T-cell (primary cell): Measurements from ENCODE around the gene GALNT10. TPM values are rescaled to one million over a fixed set of nuclear protein-coding genes. Genes with fewer than 3 reads are reported as not detected.

ENCODE experiments used
- ATAC-seq, 4 experiments: fragments of 200-7000 bp in 3 of 4; fragments of 150-1000 bp in 1 of 4; cut with Tn5 transposase; replicated peaks in 1 of 4; 1 replicate in 3 of 4; 2 replicates in 1 of 4; pipeline ENCODE4 v1.10.0; 2021; ENCODE audit warnings: moderate library complexity in 3 of 4, mild to moderate bottlenecking in 2 of 4, moderate number of reproducible peaks in 1 of 4
- CTCF ChIA-PET, 2 donors: fragments of 300-600 bp; sonication (Branson Sonifier 250); formaldehyde crosslinking; loops; one replicate each; lab custom pipeline; 2022; ENCODE audit warnings: antibody characterized with exemption in 2 of 2; lab: Charles Lee
- POLR2A ChIA-PET, 2 donors: fragments of 300-600 bp; sonication (Branson Sonifier 250); formaldehyde crosslinking; loops; one replicate each; lab custom pipeline; 2022; ENCODE audit warnings: antibody characterized with exemption in 2 of 2; lab: Charles Lee
- DNase-seq, 35 experiments: peaks; one replicate each; pipeline versions ENCODE4 v3.0.0 to v3.0.0-alpha.2; 2013 to 2023
- H3K27ac ChIP-seq: one replicate; pipeline ENCODE4 v1.5.1; 2013; ENCODE audit warnings: low read length
- H3K27me3 ChIP-seq, 2 experiments: replicated peaks in 1 of 2; 1 replicate in 1 of 2; 2 replicates in 1 of 2; pipeline versions ENCODE4 v1.6.1 to v1.7.0; 2013; ENCODE audit warnings: low read length in 1 of 2, mixed read lengths in 1 of 2; ENCODE audit not compliant: control insufficient read depth in 2 of 2, insufficient read depth in 2 of 2; ENCODE audit errors: extremely low read depth in 1 of 2
- H3K36me3 ChIP-seq, 2 donors: 1 replicate in 1 of 2; 2 replicates in 1 of 2; pipeline versions ENCODE4 v1.6.1 to v1.7.0; 2013; ENCODE audit warnings: low read length in 1 of 2; ENCODE audit not compliant: control insufficient read depth in 2 of 2, insufficient read depth in 1 of 2; ENCODE audit errors: extremely low read depth in 1 of 2
- H3K4me1 ChIP-seq, 2 experiments: 1 replicate in 1 of 2; 2 replicates in 1 of 2; pipeline versions ENCODE4 v1.6.1 to v1.7.0; 2013; ENCODE audit warnings: low read length in 2 of 2, mixed read lengths in 1 of 2; ENCODE audit not compliant: insufficient read depth in 2 of 2, control insufficient read depth in 1 of 2; ENCODE audit errors: extremely low read depth in 1 of 2
- H3K4me3 ChIP-seq, 2 donors: 1 replicate in 1 of 2; 2 replicates in 1 of 2; pipeline versions ENCODE4 v1.5.1 to v1.7.0; 2013; ENCODE audit warnings: mild to moderate bottlenecking in 2 of 2, low read length in 1 of 2, moderate library complexity in 1 of 2; ENCODE audit not compliant: control insufficient read depth in 1 of 2; ENCODE audit errors: extremely low read depth in 1 of 2
- H3K9me3 ChIP-seq: 2 replicates; pipeline ENCODE4 v1.7.0; 2013
- H3K27ac Mint-ChIP-seq, 2 donors: one replicate each; pipeline ENCODE4 v1.8.0; 2020 to 2021; ENCODE audit warnings: mild to moderate bottlenecking in 2 of 2, mixed read lengths in 2 of 2
- H3K27me3 Mint-ChIP-seq, 2 donors: one replicate each; pipeline ENCODE4 v1.8.0; 2021 to 2022; ENCODE audit warnings: mixed read lengths in 2 of 2
- H3K36me3 Mint-ChIP-seq: one replicate; pipeline ENCODE4 v1.8.0; 2021; ENCODE audit warnings: mixed read lengths
- H3K4me1 Mint-ChIP-seq, 3 donors: one replicate each; pipeline ENCODE4 v1.8.0; 2020 to 2022; ENCODE audit warnings: mixed read lengths in 3 of 3, mild to moderate bottlenecking in 1 of 3
- H3K4me3 Mint-ChIP-seq, 3 donors: one replicate each; pipeline ENCODE4 v1.8.0; 2020 to 2022; ENCODE audit warnings: mild to moderate bottlenecking in 3 of 3, mixed read lengths in 3 of 3, moderate library complexity in 3 of 3
- H3K9me3 Mint-ChIP-seq, 3 donors: one replicate each; pipeline ENCODE4 v1.8.0; 2020 to 2022; ENCODE audit warnings: mixed read lengths in 3 of 3
- WGBS: methylation state at CpG from one replicate; pipeline ENCODE4 v1.1.5; 2013; ENCODE audit warnings: missing lambda C conversion rate; ENCODE audit not compliant: insufficient coverage; 5-methylcytosine and 5-hydroxymethylcytosine counted together
- total RNA-seq, 35 experiments: library from RNA in 6 of 35; stranded (reverse) in 6 of 35; fragments of 120-200 nt in 1 of 35; gene quantifications; one replicate each; pipeline versions ENCODE4 v1.2.1 to v1.2.4 and lab custom pipeline; 2013 to 2026

The GALNT10 gene
- total RNA-seq, 5 donors from 2014 or later (not counting 1 experiment from before 2014, with no cell fraction given) = 26.9 to 62.7 (median 40.8) TPM

DNA sequence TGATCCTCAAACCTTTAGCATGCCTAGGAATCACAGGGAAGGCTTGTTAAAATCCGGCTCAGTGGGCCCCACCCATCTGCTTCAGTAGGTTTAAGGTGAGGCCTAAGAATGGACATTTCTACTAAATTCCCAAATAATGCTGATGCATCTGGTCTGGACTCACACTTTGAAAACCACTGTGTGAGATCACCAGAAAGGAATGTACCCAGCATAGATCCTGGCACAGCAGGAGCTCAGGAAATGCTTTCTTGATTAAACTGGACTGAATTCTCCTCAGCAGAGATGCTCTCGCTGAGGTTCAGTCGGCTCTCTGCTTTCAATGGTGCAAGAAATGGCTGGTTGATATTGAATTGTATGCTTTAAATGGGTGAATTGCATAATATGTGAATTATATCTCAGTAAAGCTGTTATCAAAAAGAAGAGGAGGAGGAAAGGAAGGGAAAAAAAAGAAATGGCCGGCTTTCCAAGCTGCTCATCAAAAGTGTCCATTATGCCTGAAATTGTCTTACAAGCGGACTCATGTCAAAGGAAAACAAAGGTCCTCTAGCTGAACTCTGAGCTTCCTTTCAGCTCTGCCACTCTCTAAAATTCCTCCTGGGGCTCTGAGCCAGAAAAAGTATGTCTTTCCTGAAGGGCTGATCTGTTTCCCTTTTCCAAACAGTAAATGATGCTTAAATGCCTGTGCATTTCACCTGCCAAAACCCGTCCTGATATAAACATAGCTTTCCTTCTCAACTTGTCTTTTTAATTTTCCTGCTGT, 177.7 kb downstream of the GALNT10 start:
- Mint-ChIP-seq H3K4me1 (no peaks in the 10 kb centered on the region), H3K36me3 (peaks cover 39% of the 10 kb centered on the region), H3K27me3 (no peaks in the 10 kb centered on the region), H3K9me3 (no peaks in the 10 kb centered on the region), H3K4me3 (no peak overlapping the region), H3K27ac (no peak overlapping the region)
- Histone ChIP-seq H3K27me3 (no peaks in the 10 kb centered on the region), H3K9me3 (no peaks in the 10 kb centered on the region), H3K4me1 (no peaks in the 10 kb centered on the region), H3K4me3 (no peak overlapping the region), H3K27ac (no peak overlapping the region), H3K36me3 (peaks cover 0 to 11% of the 10 kb centered on the region in 2 donors)
- ChIA-PET POLR2A (no interaction called here), CTCF (no interaction called here)
- DNase-seq (no peak), ATAC-seq (no peak)
- 96% methylated on average over 4 of the region's 6 CpGs for WGBS

- ChIA-PET CTCF (no interaction called here), POLR2A (no interaction called here)
- H3K36me3 Mint-ChIP-seq = peaks cover 31% of the 10 kb centered on the region
- no peak overlapping the region for H3K4me3 Mint-ChIP-seq
- ATAC-seq (no peak), DNase-seq (no peak)
- Histone ChIP-seq H3K4me1 (no peaks in the 10 kb centered on the region), H3K4me3 (no peak overlapping the region), H3K9me3 (no peaks in the 10 kb centered on the region), H3K27me3 (no peaks in the 10 kb centered on the region), H3K36me3 (peaks cover 0 to 11% of the 10 kb centered on the region in 2 donors), H3K27ac (no peak overlapping the region)
- WGBS = 100% methylated on average over 3 of the region's 4 CpGs
- H3K27me3 Mint-ChIP-seq = no peaks in the 10 kb centered on the region
- H3K4me1 Mint-ChIP-seq = no peaks in the 10 kb centered on the region
- H3K27ac Mint-ChIP-seq = no peak overlapping the region
- no peaks in the 10 kb centered on the region for H3K9me3 Mint-ChIP-seq
Measured at GRCh38 chr5:154369682-154370081, 179.1 kb downstream of the GALNT10 start.

DNA sequence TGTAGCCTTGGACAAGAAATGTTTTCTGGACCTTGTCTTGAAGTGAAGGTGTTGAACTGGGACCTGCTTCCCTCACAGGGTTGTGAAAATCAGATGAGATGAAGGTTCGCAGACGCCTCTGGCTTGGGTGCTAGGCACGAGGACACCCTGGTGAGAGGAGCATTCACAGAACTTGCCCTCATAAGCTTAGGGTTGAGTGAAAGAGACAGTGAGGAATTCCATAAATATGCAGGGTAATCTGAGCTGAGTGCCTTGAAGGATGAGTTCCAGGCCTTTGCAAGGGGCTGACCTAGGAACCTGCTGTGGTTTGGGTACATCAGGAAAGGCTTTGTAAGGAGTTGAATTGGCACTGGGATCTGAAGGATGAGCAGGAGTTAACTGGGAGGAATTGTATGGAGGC, 179.6 kb downstream of the GALNT10 start:
- ChIA-PET CTCF (no interaction called here), POLR2A (no interaction called here)
- no peak overlapping the region for H3K4me3 ChIP-seq
- Mint-ChIP-seq H3K27me3 (no peaks in the 10 kb centered on the region), H3K4me1 (no peaks in the 10 kb centered on the region), H3K36me3 (peaks cover 32% of the 10 kb centered on the region), H3K27ac (no peak overlapping the region), H3K4me3 (no peak overlapping the region), H3K9me3 (no peaks in the 10 kb centered on the region)
- no peaks in the 10 kb centered on the region for H3K27me3 ChIP-seq
- H3K9me3 ChIP-seq = no peaks in the 10 kb centered on the region
- peaks cover 0 to 11% of the 10 kb centered on the region in 2 donors for H3K36me3 ChIP-seq
- H3K27ac ChIP-seq = no peak overlapping the region
- DNase-seq (no peak), ATAC-seq (no peak)
- no peaks in the 10 kb centered on the region for H3K4me1 ChIP-seq
- 97% methylated on average over 3 of the region's 3 CpGs for WGBS

DNA sequence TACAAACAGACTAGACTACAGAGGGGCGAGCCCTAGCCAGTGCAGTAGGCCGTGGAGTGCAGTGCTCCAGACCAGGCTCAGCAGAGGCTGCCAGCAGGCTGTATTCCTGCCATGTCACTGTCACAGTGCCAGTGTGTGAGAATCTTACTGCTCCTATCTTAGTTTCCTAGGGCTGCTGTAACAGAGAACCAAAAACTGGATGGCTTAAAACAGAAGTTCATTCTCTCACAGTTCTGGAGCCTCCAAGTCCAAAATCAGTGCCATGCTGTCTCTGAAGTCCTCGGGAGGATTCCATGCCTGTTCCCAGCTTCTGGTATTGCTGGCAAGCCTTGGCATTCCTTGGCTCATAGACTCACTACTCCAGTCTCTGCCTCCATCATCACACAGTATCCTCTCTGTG, 180.3 kb downstream of the GALNT10 start:
- H3K27ac ChIP-seq = no peak overlapping the region
- ChIA-PET POLR2A (no interaction called here), CTCF (no interaction called here)
- WGBS = 97% methylated on average over 3 of the region's 3 CpGs
- Mint-ChIP-seq H3K9me3 (no peaks in the 10 kb centered on the region), H3K4me3 (no peak overlapping the region), H3K36me3 (peaks cover 38% of the 10 kb centered on the region), H3K27me3 (no peaks in the 10 kb centered on the region), H3K4me1 (no peaks in the 10 kb centered on the region), H3K27ac (no peak overlapping the region)
- no peaks in the 10 kb centered on the region for H3K9me3 ChIP-seq
- ATAC-seq (no peak), DNase-seq (no peak)
- no peaks in the 10 kb centered on the region for H3K27me3 ChIP-seq
- no peak overlapping the region for H3K4me3 ChIP-seq
- peaks cover 0 to 15% of the 10 kb centered on the region in 2 donors for H3K36me3 ChIP-seq
- H3K4me1 ChIP-seq = no peaks in the 10 kb centered on the region

DNA sequence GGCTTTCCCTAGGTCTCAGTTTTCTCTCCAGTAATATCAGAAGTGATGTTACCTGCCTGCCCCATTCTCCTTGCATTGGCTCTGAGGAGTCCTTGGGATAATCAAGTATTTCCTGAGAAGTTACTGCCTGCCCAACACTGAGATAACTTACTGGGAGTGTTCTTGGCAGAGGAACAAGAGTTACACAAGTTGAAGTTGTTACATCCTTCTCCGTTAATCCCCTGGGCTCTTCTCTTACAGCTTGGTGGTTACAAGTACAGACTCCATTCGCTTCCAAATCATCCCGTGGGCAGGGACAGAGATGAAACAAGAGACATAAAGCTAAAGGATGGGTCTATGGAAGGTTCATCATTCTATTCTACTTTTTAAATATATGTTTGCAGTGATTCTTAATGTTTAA, 181.2 kb downstream of the GALNT10 start:
- H3K27ac Mint-ChIP-seq = no peak overlapping the region
- no peak overlapping the region for H3K4me3 Mint-ChIP-seq
- Histone ChIP-seq H3K27ac (no peak overlapping the region), H3K9me3 (no peaks in the 10 kb centered on the region), H3K36me3 (peaks cover 6 to 23% of the 10 kb centered on the region in 2 donors), H3K4me1 (no peaks in the 10 kb centered on the region), H3K4me3 (no peak overlapping the region), H3K27me3 (no peaks in the 10 kb centered on the region)
- no CpG with 5 or more reads among the region's 3 CpGs for WGBS
- no peaks in the 10 kb centered on the region for H3K9me3 Mint-ChIP-seq
- no peaks in the 10 kb centered on the region for H3K27me3 Mint-ChIP-seq
- H3K4me1 Mint-ChIP-seq = no peaks in the 10 kb centered on the region
- DNase-seq (no peak), ATAC-seq (no peak)
- ChIA-PET POLR2A (no interaction called here), CTCF (no interaction called here)
- peaks cover 44% of the 10 kb centered on the region for H3K36me3 Mint-ChIP-seq

- peaks cover 54% of the 10 kb centered on the region for H3K36me3 Mint-ChIP-seq
- H3K4me1 Mint-ChIP-seq = no peaks in the 10 kb centered on the region
- Histone ChIP-seq H3K9me3 (no peaks in the 10 kb centered on the region), H3K36me3 (peaks cover 13 to 28% of the 10 kb centered on the region in 2 donors), H3K27ac (no peak overlapping the region), H3K27me3 (no peaks in the 10 kb centered on the region), H3K4me1 (no peaks in the 10 kb centered on the region), H3K4me3 (no peak overlapping the region)
- 100% methylated on average over 2 of the region's 5 CpGs for WGBS
- H3K4me3 Mint-ChIP-seq = no peak overlapping the region
- ATAC-seq (no peak), DNase-seq (no peak)
- H3K27ac Mint-ChIP-seq = no peak overlapping the region
- no peaks in the 10 kb centered on the region for H3K27me3 Mint-ChIP-seq
- H3K9me3 Mint-ChIP-seq = no peaks in the 10 kb centered on the region
- CTCF ChIA-PET = no interaction called here
- POLR2A ChIA-PET = no interaction called here
Measured at GRCh38 chr5:154372661-154373060, 182.1 kb downstream of the GALNT10 start.
